ENCODE data around the gene DNM3.

The DNM3 gene

GRCh38 chr1:171896936-171897703, 55.8 kb downstream of the DNM3 start:
- Histone ChIP-seq H3K27me3 (ENCODE audit: insufficient read depth, poor library complexity, severe bottlenecking) (no peaks in the 10 kb centered on the region), H3K4me3 (ENCODE audit: severe bottlenecking) (no peak overlapping the region), H3K9me3 (ENCODE audit: severe bottlenecking) (no peaks in the 10 kb centered on the region), H3K36me3 (ENCODE audit: low read depth) (no peaks in the 10 kb centered on the region), H3K4me1 (ENCODE audit: insufficient read depth, poor library complexity, severe bottlenecking) (peaks cover 30% of the 10 kb centered on the region), H3K27ac (ENCODE audit: poor library complexity, severe bottlenecking) (no peak overlapping the region)
- no peak for DNase-seq (ENCODE audit: low spot score)
- ATAC-seq (ENCODE audit: low read depth) = no peak
- TF ChIP-seq, protein P1, sequence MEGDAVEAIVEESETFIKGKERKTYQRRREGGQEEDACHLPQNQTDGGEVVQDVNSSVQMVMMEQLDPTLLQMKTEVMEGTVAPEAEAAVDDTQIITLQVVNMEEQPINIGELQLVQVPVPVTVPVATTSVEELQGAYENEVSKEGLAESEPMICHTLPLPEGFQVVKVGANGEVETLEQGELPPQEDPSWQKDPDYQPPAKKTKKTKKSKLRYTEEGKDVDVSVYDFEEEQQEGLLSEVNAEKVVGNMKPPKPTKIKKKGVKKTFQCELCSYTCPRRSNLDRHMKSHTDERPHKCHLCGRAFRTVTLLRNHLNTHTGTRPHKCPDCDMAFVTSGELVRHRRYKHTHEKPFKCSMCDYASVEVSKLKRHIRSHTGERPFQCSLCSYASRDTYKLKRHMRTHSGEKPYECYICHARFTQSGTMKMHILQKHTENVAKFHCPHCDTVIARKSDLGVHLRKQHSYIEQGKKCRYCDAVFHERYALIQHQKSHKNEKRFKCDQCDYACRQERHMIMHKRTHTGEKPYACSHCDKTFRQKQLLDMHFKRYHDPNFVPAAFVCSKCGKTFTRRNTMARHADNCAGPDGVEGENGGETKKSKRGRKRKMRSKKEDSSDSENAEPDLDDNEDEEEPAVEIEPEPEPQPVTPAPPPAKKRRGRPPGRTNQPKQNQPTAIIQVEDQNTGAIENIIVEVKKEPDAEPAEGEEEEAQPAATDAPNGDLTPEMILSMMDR (IDR thresholded peaks at IDR 0.05; ENCODE audit: poor library complexity, severe bottlenecking) = no peak

- H3K4me3 ChIP-seq (ENCODE audit: severe bottlenecking) = no peak overlapping the region
- H3K36me3 ChIP-seq (ENCODE audit: low read depth) = no peaks in the 10 kb centered on the region
- TF ChIP-seq, protein P1 (IDR thresholded peaks at IDR 0.05; ENCODE audit: poor library complexity, severe bottlenecking) = no peak
- H3K27ac ChIP-seq (ENCODE audit: poor library complexity, severe bottlenecking) = peak overlapping the region; percentile 47
- no peaks in the 10 kb centered on the region for H3K27me3 ChIP-seq (ENCODE audit: insufficient read depth, poor library complexity, severe bottlenecking)
- DNase-seq (ENCODE audit: low spot score) (peak; percentile 56), ATAC-seq (ENCODE audit: low read depth) (peak; percentile 92)
- H3K9me3 ChIP-seq (ENCODE audit: severe bottlenecking) = no peaks in the 10 kb centered on the region
- peaks cover 39% of the 10 kb centered on the region for H3K4me1 ChIP-seq (ENCODE audit: insufficient read depth, poor library complexity, severe bottlenecking)
Measured at GRCh38 chr1:171898941-171899340, 57.6 kb downstream of the DNM3 start.

GRCh38 chr1:171899838-171900237, 58.5 kb downstream of the DNM3 start:
- H3K27me3 ChIP-seq (ENCODE audit: insufficient read depth, poor library complexity, severe bottlenecking) = no peaks in the 10 kb centered on the region
- no peak overlapping the region for H3K4me3 ChIP-seq (ENCODE audit: severe bottlenecking)
- H3K9me3 ChIP-seq (ENCODE audit: severe bottlenecking) = no peaks in the 10 kb centered on the region
- no peaks in the 10 kb centered on the region for H3K36me3 ChIP-seq (ENCODE audit: low read depth)
- peak overlapping the region; percentile 47 for H3K27ac ChIP-seq (ENCODE audit: poor library complexity, severe bottlenecking)
- TF ChIP-seq, protein P1 (IDR thresholded peaks at IDR 0.05; ENCODE audit: poor library complexity, severe bottlenecking) = no peak
- DNase-seq (ENCODE audit: low spot score) (no peak), ATAC-seq (ENCODE audit: low read depth) (no peak)
- H3K4me1 ChIP-seq (ENCODE audit: insufficient read depth, poor library complexity, severe bottlenecking) = peaks cover 39% of the 10 kb centered on the region

GRCh38 chr1:171901245-171901644, 59.9 kb downstream of the DNM3 start:
- Histone ChIP-seq H3K27me3 (ENCODE audit: insufficient read depth, poor library complexity, severe bottlenecking) (no peaks in the 10 kb centered on the region), H3K36me3 (ENCODE audit: low read depth) (no peaks in the 10 kb centered on the region), H3K9me3 (ENCODE audit: severe bottlenecking) (no peaks in the 10 kb centered on the region), H3K4me1 (ENCODE audit: insufficient read depth, poor library complexity, severe bottlenecking) (peaks cover 39% of the 10 kb centered on the region), H3K4me3 (ENCODE audit: severe bottlenecking) (no peak overlapping the region), H3K27ac (ENCODE audit: poor library complexity, severe bottlenecking) (peak overlapping the region; percentile 55)
- TF ChIP-seq, protein P1 (IDR thresholded peaks at IDR 0.05; ENCODE audit: poor library complexity, severe bottlenecking) = no peak
- DNase-seq (ENCODE audit: low spot score) (no peak), ATAC-seq (ENCODE audit: low read depth) (peak; percentile 59; the same call in 2 of the 3 replicates)

GRCh38 chr1:171902527-171902926, 61.2 kb downstream of the DNM3 start:
- Histone ChIP-seq H3K27me3 (ENCODE audit: insufficient read depth, poor library complexity, severe bottlenecking) (no peaks in the 10 kb centered on the region), H3K4me1 (ENCODE audit: insufficient read depth, poor library complexity, severe bottlenecking) (peaks cover 39% of the 10 kb centered on the region), H3K27ac (ENCODE audit: poor library complexity, severe bottlenecking) (peak overlapping the region; percentile 55), H3K9me3 (ENCODE audit: severe bottlenecking) (no peaks in the 10 kb centered on the region), H3K36me3 (ENCODE audit: low read depth) (no peaks in the 10 kb centered on the region), H3K4me3 (ENCODE audit: severe bottlenecking) (no peak overlapping the region)
- ATAC-seq (ENCODE audit: low read depth) (peak; percentile 45), DNase-seq (ENCODE audit: low spot score) (no peak)
- TF ChIP-seq, protein P1 (IDR thresholded peaks at IDR 0.05; ENCODE audit: poor library complexity, severe bottlenecking) = no peak
